Left renal cortex interstitium (tissue), 4 donors: Measurements from ENCODE around the gene TRABD2A. TPM values are rescaled to one million over a fixed set of nuclear protein-coding genes. Genes with fewer than 3 reads are reported as not detected.
"Not testable (repeated sequence)": the region's sequence is repeated elsewhere in the genome, so short reads cannot be mapped to it uniquely, and the experiment has no call there.

ENCODE experiments used
- DNase-seq, 4 donors: peaks; one replicate each; pipeline ENCODE4 v3.0.0-alpha.2; 2013; ENCODE audit warnings: low read depth in 4 of 4, low spot score in 2 of 4, missing footprints in 1 of 4
- polyA plus RNA-seq, 4 donors: library from polyadenylated mRNA; unstranded; fragments of 120-200 nt; gene quantifications; one replicate each; pipeline ENCODE4 v1.2.1, GENCODE V29; 2013; ENCODE audit not compliant: insufficient read length in 4 of 4

The TRABD2A gene
- polyA plus RNA-seq, 4 donors, result 0.27 to 0.82 (median 0.49) TPM

GRCh38 chr2:84882414-84882738 is 1.5 kb upstream of the TRABD2A start:
- DNase-seq, result no peak

- peak in 1 of 4 donors; percentile 71 for DNase-seq
Observed at GRCh38 chr2:84881581-84882413, 913 bp upstream of the TRABD2A start.

- DNase-seq, result no peak
Observed at GRCh38 chr2:84880395-84880644, 564 bp downstream of the TRABD2A start.

- DNase-seq, result peak in 1 of 4 donors; percentile 4
Observed at GRCh38 chr2:84879584-84880394, 1.1 kb downstream of the TRABD2A start.

- DNase-seq, result no peak
Observed at GRCh38 chr2:84878896-84879583, 1.8 kb downstream of the TRABD2A start.

GRCh38 chr2:84878459-84878858 is 2.4 kb downstream of the TRABD2A start:
- no peak for DNase-seq

GRCh38 chr2:84876369-84876768 is 4.5 kb downstream of the TRABD2A start:
- no peak for DNase-seq

- DNase-seq, result not testable (repeated sequence)
Observed at GRCh38 chr2:84875619-84876018, 5.3 kb downstream of the TRABD2A start.

- DNase-seq, result no peak
Observed at GRCh38 chr2:84875213-84875560, 5.7 kb downstream of the TRABD2A start.

GRCh38 chr2:84874381-84875212 is 6.3 kb downstream of the TRABD2A start:
- no peak for DNase-seq

GRCh38 chr2:84873350-84873749 is 7.5 kb downstream of the TRABD2A start:
- no peak for DNase-seq

- not testable (repeated sequence) for DNase-seq
Observed at GRCh38 chr2:84872691-84873090, 8.2 kb downstream of the TRABD2A start.

- no peak for DNase-seq
Observed at GRCh38 chr2:84870306-84870705, 10.6 kb downstream of the TRABD2A start.

- DNase-seq, result not testable (repeated sequence)
Observed at GRCh38 chr2:84868327-84868726, 12.6 kb downstream of the TRABD2A start.

- no peak for DNase-seq
Observed at GRCh38 chr2:84866122-84866521, 14.8 kb downstream of the TRABD2A start.

GRCh38 chr2:84865181-84865783 is 15.6 kb downstream of the TRABD2A start:
- no peak for DNase-seq

- no peak for DNase-seq
Observed at GRCh38 chr2:84862006-84862405, 18.9 kb downstream of the TRABD2A start.

- no peak for DNase-seq
Observed at GRCh38 chr2:84861539-84861938, 19.3 kb downstream of the TRABD2A start.

- no peak for DNase-seq
Observed at GRCh38 chr2:84858937-84859336, 21.9 kb downstream of the TRABD2A start.

GRCh38 chr2:84858123-84858522 is 22.8 kb downstream of the TRABD2A start:
- no peak for DNase-seq
